DMS 273 (cell line): Measurements from ENCODE around the gene OAS3.
"Not testable (repeated sequence)": the region's sequence is repeated elsewhere in the genome, so short reads cannot be mapped to it uniquely, and the experiment has no call there.

ENCODE experiments used
- DNase-seq: peaks from one replicate; lab custom pipeline; 2025; ENCODE audit not compliant: unreplicated experiment; lab: John Stamatoyannopoulos, UW

The OAS3 gene

DNA sequence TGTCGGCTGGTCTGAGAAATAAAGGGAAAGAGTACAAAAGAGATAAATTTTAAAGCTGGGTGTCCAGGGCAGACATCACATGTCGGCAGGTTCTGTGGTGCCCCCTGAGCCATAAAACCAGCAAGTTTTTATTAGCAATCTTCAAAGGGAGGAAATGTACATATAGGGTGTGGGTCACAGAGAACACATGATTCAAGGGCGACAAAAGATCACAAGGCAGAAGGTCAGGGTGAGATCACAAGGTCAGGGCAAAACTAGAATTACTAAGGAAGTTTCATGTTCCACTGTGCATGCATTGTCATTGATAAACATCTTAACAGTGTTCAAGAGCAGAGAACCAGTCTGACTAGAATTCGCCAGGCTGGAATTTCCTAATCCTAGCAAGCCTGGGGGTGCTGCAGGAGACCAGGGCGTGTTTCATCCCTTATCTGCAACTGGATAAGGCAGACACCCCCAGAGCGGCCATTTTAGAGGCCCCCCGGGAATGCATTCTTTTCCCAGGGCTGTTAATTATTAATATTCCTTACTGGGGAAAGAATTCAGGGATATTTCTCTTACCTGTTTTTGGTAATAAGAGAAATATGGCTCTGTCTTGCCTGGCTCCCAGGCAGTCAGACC is 11.7 kb upstream of the OAS3 start:
- DNase-seq, result not testable (repeated sequence)

DNA sequence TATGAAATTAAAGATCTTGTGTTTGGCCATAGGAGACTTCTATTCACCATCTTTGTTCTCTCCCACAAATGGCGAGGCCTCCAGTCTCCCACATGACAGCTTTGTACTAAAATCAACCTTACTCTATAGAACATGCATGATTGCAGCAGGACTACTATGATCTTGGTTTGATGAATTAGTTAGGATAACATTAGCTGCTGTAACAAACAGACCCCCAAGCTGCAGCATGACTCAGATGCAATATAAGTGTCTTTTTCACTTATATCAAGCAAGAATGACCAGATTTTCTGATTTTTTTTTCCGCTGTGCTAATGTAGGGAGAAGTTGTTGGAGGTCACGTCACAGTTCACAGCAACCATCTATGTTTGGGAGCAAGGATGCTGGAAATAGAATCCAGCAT is 10.8 kb upstream of the OAS3 start:
- no peak for DNase-seq

DNA sequence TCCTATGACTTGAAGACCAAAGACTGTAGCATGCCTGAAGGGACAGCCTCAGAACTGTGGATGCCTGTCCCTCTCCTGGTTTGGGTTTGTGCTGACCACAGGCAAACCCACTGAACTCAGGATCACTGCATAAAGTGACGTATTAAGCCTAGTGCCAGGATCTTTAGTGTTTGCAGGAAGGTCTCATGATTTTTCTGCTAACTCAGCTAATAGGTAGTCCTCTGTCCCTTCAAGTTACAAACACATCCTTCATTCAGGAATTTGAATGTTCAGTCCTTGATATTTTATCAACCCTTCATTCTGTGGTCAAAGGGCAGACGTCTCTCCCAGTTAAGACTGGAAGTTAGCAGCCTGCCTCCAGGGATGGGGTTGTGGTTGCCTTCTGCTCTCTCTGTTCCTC is 10.3 kb upstream of the OAS3 start:
- DNase-seq, result no peak

DNA sequence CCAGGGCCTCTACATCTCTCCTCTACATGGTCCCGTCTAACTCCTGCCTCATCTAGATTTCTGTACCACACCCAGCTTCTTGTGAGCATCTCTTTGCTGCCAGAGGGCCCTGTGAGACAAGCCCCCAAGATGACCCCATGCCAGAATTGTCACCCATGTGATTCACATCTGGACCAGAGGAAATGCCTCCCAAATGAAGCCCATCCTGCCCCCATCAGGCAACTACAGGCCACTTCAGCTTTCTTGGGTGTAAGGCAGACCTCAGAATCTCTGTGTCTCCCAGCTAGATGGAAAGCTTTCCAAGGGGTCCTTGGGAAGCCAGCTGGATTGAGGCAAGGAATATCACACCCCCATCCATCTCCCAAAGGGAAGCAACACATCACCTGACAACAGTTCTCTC is 9.3 kb upstream of the OAS3 start:
- no peak for DNase-seq

DNA sequence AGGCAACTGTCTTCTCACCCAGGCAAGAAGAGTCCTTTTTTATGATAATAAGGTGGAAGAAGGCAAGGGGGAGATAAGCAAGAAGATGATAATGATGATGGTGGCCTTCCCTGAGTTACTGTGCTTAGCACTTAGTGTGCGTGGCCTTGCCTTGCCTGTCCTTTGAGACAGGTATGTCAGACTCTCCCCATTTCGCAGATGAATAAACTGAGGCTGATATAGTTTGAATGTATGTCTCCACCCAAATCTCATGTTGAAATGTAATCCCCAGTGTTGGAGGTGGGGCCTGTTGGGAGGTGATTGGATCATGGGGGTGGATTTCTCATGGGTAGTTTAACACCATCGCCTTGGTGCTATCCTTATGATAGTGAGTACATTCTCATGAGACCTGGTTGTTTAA is 8.6 kb upstream of the OAS3 start:
- no peak for DNase-seq

DNA sequence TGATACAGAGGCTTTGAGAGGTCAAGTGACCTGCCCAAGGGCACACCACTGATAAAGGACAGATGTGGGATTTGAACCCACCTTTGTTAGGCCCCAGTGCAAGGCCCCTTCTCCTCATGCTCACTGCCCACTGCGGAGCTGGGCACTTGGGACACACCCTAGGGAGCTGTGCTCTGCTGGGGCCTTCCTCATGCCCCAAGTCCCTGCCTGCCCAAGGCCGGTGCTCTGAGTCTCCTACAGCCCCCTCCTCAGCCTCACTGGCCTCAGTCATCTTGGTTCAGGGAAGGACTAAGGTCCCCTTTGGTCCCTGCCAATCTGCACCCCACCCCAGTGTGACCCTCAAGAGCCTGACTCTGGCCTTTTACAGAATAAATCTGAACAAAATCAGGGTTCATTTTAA is 7.9 kb upstream of the OAS3 start:
- DNase-seq, result no peak

DNA sequence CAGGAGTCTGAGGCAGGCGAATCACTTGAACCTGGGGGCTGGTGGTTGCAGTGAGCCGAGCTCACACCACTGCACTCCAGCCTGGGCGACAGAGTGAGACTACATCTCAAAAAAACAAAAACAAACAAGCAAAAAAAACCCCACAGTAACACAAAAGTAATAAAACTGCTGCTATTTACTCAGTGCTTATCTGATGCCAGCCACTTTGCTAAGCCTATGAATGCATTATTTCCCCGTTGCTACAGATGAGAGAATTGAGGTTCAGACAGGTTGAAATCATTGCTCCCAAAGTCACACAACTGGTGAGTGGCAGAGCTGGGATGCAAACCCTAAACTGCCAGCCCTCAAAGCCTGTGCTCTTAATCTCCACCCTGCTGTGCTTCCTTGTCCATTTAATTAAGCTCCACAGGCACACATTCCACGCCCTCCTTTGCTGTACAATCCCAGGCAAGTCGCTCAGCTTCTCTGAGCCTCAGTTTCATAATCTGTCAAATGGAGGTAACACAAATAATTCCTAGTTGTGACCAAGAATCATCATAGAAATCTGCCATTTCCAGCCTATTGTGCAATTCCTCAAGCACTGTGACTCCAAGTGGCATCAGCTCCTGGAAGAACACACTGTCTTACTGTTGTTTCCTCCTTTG is 5.7 kb upstream of the OAS3 start:
- DNase-seq, result no peak

DNA sequence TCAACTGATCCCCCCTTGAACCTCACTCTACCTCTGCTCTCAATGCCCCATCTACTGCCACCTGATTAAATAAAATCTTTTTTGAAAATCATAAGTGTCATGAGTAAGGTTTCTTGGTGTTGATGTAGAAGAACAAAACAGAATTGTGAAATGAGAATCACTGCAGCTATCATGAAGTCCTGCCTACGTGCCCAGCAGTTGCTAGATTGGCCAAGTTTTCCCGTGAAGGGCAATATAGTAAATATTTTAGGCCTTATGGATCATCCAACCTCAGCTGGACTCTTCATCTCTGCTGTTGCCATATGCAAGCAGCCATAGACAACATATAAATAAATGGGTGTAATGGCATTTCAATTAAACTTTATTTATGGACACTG is 5.2 kb upstream of the OAS3 start:
- no peak for DNase-seq

DNA sequence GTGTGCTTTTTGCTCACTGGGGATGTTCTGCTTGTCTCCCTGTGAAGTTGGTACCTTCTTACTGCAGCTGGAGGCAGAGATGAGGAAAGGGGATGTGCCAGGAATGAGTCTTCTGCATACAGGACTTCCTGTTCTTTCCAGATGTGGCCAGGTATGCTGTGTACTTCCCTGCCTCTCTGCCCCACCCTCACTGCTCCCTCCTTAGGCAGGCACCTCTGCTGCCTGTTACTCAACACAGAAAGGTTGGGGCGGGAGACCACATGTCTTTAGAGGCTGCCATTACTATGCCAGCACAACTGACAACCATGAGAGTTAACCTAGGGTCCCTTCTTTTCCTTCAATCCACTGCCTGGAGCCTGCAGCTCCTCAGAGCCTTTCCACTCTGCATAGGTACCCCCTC is 2.0 kb upstream of the OAS3 start:
- DNase-seq, result no peak

DNA sequence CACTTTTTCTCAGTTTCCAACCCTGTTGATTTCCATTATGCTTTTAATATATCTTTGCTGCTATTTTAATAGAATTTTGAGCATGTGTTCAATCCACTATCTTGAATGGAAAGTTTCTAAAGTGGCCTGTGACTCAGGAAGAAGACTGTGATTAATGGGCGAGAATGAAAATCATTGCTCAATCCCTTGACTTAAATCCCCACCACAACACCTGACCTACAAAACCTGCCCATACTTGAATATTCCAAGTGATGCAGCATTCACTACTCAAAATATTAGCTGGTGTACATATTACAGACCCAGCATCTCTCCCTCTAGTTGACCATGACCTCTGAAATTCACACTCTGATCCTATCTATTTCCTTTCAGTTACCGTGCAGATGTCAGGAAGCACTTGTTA is 1.3 kb upstream of the OAS3 start:
- no peak for DNase-seq

DNA sequence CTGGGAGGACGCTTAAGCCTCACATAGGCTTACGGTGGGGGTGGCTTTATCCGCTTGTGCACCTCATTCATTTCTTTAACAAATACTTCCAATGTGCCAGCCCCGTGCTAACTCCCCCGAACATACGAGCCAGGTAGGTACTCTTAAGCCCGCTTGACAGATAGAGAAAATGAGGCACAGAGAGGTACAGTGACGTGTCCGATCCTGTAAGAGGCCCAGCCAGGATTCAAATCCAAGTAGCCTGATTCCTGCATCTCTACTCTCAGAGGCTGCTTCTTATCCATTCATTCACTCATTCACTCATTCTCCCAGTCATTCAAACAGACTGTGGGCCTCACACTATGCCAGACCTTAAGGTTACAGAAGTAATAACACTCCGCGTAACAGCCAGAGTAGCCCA is 477 bp downstream of the OAS3 start:
- DNase-seq, result no peak

DNA sequence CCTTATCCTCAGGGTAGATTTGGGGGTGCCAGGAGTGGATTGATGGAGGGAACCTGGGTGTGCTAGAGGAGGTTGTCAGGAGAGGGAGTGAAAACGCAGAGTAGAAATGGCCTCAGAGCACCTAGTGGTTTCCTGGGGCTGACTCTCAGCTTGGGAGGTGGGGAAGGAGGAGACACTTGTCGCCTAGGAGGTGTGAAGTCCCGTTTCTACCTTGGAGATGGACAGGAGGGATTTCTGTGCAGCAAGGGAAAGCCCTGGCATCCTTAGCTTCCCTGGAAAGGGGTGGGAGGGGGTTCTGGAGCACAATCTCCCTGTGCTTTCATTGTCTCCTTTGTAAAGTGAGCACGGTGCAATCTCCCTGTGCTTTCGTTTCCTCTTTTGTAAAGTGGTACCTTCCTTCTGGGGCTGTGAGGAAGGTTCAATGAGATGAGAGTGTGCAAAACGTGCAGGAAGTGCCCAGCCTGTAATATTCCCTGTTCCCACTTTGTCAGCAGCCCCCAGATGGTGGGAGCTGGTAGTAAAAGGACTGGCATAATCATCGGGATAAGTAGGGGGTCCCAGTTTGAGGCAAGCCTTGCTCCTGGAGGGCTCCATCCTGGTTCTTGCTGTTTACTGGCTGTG is 1.6 kb downstream of the OAS3 start:
- DNase-seq, result no peak

DNA sequence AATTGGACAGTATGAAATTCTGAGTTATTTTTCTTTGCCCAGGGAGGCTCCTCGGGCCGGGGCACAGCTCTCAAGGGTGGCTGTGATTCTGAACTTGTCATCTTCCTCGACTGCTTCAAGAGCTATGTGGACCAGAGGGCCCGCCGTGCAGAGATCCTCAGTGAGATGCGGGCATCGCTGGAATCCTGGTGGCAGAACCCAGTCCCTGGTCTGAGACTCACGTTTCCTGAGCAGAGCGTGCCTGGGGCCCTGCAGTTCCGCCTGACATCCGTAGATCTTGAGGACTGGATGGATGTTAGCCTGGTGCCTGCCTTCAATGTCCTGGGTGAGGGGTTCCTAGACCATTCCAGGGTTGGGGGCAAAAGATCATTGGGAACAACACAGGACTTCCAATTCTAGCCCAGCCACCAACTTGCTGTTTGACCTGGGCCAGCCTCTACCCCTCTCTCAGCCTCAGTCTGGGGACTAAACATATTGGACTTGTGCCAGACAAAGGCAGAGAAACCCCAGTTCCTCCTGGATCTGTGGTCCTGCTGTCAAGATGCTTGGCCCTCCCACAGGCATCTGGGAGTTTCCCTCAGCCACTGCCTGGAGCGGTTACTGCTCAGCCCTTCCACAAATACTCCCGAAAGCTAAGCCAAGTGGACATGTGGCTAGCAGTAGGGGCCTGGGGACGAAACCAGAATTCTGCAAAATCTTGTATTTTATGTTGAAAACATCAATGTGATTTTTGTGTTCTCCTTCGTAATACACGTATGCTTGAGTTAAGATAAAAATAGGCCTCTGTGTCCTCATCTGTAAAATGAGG is 3.5 kb downstream of the OAS3 start:
- DNase-seq, result no peak

DNA sequence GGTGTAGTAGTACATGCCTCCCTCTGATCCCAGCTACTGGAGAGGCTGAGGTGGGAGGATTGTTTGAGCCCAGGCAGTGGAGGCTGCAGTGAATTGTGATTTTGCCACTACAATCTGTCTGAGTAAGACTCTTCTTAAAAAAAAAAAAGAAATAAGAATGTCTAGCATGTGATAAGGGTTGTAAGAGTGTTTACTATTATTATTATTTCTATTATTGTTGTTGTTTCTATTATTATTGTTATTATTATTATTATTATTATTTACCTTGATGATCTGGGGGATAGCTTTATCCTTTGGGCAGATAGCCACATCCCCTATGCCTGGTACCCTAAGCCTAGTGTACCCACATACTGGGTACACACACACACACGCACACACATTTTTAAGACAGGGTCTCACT is 4.3 kb downstream of the OAS3 start:
- DNase-seq, result no peak

DNA sequence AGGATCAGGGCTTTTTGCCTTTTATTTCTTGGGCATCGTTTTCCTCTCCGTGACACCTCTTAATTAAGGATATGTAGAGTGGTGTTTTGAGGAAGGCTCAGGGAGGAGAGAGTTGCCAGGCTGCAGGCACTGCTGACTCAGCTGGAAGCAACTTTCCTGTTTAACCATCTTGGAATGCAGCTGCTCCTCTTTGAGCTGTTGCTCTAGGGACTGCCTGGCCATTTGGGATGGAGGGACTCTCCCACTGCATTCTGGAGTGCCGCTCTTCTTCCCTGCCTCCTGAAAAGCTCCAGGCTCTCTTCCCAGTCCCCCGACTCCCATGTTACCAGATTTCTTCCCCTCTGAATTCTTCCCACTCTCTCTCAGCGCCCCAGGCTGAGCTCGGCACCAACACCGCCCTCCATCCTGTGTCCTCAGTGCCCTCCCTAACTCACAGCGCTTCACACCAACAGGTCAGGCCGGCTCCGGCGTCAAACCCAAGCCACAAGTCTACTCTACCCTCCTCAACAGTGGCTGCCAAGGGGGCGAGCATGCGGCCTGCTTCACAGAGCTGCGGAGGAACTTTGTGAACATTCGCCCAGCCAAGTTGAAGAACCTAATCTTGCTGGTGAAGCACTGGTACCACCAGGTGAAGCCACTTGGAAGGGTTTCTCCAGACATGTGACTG is 5.9 kb downstream of the OAS3 start:
- DNase-seq, result no peak

DNA sequence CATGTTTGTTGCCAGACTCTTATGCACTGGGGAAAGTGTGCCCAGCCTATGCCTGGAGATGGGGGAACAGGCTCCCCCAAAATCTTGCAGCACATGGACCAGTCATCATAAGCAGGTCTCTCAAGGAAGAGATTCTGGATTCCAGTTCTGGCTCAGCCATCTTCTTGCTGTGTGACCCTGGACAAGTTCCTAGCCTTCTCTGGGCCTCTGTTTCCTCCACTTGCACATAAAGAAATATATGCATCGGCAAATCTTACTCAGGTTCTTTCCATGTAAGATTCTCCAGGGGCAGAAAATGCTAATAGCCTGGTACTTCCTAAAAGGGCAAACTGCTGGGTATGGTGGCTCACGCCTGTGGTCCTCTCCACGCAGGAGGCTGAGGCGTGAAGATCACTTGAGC is 7.2 kb downstream of the OAS3 start:
- DNase-seq, result no peak

DNA sequence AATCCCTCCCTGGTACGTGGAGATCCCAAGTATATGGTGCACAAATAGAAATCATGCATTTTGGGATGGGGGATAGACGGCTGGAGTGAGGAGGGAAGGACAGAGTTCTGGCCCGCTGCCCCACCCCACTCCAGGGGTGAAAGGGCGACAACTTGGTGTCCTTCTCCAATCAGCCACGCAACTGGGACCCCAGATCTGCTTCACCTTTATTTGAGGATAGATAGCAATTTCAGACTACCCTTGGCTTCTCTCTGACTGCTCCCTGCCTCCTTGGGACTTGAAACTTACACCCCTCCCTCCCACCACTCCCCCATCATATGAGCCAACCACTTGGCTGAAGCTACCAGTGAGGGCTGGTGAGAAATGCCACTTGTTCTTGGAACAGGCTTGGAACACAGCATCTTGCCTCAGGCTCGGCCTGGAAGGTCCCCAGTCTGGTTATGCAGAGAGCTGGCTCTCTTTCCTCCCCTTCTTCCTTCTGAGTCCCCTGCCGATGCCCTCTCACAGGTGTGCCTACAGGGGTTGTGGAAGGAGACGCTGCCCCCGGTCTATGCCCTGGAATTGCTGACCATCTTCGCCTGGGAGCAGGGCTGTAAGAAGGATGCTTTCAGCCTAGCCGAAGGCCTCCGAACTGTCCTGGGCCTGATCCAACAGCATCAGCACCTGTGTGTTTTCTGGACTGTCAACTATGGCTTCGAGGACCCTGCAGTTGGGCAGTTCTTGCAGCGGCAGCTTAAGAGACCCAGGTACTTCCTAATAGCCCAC is 8.1 kb downstream of the OAS3 start:
- DNase-seq, result no peak

DNA sequence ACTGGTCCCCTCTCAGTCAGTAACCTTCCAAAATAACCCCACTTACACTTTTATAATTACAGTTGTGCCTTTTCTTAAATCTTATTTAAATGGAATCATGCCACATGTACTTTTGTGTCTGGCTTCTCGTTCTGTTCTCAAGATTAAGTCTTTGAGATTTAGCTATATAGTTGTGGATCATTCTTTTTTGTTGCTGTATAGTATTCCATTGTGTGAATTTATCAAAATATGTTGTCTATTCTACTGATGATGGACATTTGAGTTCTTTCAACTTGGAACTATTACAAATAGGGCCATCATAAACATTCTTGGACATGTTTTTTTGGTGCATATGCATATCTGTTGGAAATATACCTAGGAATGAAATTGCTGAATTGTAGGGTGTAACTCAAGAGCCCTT is 9.0 kb downstream of the OAS3 start:
- no peak for DNase-seq

DNA sequence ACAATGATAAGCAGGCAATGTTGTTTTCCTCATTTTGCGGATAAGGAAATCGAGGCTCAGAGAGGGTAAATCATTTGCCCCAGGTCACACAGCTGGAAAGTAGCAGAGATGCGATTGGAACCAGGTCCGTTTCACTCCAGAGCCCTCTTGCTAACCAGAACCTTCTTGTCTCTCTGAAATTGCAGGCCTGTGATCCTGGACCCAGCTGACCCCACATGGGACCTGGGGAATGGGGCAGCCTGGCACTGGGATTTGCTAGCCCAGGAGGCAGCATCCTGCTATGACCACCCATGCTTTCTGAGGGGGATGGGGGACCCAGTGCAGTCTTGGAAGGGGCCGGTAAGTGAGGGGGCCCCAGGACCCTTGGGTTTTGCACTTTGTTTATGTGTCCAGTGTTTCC is 9.5 kb downstream of the OAS3 start:
- DNase-seq, result no peak

DNA sequence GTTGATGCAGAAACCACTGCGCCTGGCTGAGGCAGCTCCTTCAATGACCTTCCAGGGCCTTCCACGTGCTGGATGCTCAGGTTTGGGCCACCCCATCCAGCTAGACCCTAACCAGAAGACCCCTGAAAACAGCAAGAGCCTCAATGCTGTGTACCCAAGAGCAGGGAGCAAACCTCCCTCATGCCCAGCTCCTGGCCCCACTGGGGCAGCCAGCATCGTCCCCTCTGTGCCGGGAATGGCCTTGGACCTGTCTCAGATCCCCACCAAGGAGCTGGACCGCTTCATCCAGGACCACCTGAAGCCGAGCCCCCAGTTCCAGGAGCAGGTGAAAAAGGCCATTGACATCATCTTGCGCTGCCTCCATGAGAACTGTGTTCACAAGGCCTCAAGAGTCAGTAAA is 10.5 kb downstream of the OAS3 start:
- DNase-seq, result no peak

DNA sequence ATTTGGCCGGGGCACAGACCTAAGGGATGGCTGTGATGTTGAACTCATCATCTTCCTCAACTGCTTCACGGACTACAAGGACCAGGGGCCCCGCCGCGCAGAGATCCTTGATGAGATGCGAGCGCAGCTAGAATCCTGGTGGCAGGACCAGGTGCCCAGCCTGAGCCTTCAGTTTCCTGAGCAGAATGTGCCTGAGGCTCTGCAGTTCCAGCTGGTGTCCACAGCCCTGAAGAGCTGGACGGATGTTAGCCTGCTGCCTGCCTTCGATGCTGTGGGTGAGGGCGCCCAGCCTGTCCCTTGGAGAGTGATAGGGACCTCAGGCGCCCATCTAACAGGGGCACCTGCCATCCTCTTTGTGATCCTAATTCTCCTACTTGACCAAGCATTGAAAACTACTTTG is 12.4 kb downstream of the OAS3 start:
- no peak for DNase-seq
